Raji (cell line): Measurements from ENCODE around the gene ICA1.

Experiments
- POLR2A ChIP-seq: IDR thresholded peaks from 2 replicates; pipeline ENCODE4 v1.6.1; 2011; ENCODE audit warnings: low read depth, low read length, control low read depth; ENCODE audit not compliant: insufficient read depth

ICA1 gene

DNA sequence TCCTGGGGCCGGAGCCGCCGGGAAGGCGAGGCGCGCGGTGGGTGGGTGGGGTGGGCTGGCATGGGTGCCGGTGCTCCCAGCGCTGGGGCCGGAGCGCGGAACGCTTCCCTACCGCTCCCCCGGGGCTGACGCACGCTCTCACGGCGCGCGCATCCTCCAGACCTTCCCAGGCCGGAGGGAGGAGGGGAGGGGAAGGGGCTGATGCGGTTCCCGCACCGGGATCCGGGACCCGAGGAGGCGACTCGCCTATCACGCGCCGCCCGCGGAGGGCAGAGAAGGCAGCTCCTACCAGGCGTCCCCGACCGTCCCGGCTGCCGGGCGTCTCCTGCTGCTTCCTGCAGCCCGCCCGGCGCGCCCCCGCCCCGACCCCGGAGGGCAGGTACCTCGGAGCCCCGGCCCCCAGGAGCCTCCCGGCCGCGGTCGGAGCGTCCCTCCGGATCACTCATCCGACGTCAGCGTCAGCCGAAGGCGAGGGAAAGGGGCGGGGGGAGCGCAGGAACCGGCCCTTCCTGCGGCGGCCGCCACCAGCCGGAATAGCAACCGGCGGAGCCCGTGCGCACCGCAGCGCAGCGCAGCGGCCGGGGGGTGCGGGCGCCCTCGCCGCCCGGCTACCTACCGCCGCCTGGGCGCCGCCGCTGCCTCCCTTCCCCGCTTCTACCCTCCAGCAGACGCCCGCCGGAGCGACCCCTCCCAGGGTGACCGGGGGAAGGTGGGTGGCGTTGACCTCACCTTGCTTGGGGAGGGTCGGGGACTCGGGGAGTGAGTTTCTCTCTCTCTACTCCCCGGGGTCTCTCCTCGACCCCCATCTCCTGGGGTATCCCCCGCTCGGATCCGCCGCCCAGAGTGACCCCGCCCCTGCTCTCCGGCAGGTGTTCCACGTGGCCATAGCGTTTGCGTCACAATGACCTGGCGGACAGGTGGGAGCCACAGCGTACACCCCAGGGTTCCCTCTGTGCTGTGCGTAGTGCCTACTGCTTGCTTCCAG is at the start of gene ICA1:
Gene ICA1, minus strand, starts transcription at position 457 of the 985 bp plus-strand sequence. CDS start 26,241 bp downstream, outside the sequence.
- no peak for TF ChIP-seq POLR2A

DNA sequence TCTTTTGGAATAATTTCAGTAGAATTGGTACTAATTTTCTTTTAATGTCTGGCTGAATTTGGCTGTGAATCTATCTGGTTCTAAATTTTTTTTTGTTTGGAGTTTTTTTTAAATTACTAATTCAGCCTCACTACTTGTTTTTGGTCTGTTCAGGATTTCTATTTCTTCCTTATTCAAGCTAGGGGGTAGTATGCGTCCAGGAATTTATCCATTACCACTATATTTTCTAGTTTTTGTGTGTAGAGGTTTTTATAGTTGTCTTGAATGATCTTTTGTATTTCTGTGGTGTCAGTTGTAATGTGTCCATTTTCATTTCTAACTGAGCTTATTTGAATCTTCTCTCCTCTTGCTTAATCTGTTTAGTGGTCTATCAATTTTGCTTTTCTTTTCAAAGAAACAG is 48.9 kb upstream of the ICA1 start:
- TF ChIP-seq POLR2A, result no peak

DNA sequence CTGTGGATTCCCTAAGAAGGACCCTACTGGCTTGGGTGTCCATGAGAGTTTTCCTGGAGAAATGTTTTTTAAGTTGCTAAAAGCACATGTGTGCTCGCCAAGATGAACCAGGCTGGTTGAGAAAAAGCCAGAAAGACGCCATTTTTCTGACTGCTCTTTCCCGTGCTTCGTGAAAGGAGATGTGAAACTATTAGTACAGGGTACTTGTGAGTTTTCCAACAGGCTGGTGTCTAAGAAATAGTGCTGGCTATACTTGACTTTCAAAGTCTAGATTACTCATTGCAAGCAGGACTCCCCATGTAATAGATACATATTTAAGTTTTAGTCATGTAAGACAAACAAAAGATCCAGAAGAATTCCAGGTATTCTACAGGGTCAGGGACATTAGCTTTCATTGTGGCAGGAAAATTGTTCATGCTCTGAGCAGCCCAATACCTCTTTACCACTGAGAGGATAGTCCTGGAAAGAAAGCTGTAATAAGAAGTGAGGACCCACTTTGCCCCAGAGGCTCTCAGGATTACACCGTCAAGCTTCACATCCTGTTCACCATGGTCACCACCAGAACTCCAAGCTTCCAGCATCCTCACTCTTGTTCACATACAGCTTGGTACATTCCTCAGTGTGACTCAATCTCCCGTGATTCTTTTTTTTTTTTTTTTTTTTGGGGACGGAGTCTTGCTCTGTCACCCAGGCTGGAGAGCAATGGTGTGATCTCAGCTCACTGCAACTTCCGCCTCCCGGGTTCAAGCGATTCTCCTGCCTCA is 43.8 kb upstream of the ICA1 start:
- TF ChIP-seq POLR2A, result no peak

DNA sequence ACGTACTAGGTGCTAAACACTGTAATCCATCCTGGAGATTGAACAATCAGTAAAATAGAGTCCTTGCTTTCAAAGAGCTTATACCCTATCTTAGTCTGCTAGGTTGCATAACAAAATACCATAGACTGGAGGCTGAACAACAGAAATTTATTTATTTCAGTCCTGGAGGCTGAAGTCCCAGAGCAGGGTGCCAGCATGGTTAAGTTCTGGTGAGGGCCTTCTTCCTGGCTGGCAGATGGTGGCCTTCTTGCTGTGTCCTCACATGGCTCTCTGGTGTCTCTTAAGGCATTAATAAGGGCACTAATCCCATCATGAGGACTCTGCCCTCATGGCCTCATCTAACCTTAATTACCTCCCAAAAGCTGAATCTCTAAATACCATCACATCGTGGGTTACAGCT is 43.1 kb upstream of the ICA1 start:
- no peak for TF ChIP-seq POLR2A

DNA sequence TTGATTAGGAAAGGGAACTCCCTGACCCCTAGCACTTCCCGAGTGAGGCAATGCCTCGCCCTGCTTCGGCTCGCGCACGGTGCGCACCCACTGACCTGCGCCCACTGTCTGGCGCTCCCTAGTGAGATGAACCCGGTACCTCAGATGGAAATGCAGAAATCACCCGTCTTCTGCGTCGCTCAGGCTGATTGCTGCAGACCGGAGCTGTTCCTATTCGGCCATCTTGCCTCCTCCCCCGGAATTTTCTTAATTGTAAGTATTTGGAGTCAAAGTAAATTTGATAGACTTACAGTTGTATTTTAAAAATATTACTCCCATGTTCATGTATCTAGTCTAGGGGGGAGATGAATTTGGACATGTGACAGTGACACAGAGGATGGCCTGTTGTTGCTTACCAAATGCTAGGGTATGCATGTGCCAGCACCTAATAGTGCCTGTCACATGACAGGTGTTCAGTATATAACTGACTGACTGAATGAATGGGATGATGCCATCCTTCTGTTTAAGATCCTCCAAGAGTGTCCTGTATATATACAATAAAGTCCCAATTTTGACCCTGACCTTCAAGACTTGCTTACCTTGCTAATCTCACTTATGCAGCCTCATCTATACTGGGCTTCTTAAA is 42.0 kb upstream of the ICA1 start:
- no peak for TF ChIP-seq POLR2A

DNA sequence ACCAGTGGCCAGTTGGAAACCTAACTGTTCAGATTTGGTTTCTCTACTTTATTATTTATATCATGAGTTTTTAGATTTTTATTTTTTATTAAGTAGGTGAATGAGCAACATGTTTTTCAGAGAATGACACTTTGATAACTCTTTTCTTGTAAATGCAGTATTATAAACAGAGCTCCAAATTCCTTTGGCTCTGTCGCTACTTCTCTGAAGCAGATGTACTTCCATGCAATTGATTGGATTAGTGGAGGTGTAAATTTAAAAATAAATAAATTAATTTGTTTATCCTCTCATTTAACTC is 34.3 kb upstream of the ICA1 start:
- no peak for TF ChIP-seq POLR2A

DNA sequence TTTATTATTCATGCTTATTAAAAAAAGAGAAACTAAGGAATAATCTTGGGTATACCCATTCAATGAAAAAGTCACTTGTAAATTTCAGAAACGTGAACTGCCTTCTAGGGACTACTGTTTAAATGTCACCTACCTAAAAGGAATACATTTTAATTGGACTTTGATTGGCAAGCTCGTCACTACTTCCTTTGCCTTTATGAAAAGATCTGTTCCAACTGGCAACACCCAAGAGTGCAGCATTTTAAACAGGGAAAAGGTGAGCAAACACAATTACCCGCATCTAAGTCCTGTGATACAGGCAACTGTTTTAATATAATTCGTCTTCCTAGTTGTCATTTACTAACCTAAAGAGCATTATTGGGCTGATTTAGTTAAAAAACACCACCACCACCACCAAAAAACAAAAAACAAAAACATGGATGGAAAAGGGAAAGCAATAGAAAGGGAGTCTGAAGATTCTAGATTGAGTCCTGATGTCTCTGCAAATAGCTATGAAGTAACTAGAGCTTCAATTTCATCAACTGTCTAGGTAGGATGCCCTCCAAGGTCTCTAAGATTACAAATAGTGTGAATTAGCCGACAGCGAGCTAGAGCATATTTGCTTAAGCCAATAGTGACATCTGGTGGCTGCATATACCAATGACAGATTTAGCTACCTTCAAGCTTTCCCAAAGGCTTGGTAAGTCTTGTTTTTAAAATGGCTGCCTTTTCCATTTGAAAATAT is 33.8 kb upstream of the ICA1 start:
- no peak for TF ChIP-seq POLR2A

DNA sequence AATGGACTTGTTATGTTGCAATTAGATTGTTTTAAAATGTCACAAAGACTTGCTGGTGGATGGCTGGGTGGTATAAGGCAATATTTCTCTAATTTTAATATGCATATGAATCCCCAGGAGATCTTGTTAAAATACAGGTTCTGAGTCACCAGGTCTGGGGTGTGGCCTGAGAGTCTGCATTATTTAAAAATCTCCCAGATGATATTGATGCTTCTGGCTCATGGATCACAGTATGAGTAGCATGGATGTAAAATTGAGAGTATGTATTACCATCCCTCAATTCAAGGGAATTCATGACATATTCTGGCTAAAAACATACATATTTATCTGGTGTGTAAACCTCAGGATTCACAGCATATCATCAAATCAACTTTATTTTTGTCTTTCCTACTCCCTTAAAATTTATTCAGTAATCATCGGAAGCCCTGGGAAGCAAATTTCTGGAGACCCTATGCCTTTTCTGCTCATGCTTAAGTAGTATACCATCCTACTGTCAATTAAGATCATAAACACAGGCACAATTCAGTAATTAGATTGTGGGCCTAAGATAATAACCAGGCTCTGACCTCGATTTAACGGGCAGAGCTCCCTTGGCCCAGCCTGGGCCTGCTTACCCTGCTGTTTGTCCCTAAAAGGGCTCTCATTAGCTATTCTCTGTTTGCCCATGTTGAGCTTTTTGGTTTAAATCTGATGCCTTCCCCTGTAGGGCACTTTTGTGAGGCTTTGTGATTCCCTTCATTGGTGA is 29.6 kb upstream of the ICA1 start:
- TF ChIP-seq POLR2A, result no peak

DNA sequence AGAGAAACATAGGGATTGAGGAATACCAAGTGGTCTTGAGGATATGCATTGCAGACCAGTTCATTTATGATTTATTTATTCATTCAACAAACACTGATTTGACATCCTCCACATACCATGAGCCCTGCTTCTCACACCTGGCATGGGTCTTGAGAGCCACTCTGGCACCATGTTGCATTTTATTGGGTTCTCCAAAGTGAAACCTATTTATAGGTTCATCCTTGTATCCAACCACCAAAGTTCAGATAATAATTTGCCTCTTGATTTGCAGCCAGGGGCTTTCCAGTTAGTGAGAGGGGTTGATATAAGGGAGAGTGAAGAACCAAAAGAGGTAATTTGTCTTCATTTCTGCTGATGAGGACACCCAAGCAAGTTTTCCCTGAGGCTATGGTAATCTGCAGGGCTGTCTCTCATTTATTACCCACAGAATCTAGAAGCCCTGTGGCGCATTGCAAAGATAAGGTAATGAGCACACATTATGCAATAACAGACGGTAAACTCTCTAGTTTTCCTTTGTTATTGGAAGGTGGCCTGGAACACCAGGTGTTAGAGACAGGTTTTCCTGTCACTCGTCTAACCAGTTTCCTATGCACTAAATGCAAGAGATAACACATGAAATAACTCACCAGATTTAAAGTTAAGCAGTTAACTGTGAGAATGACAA is 28.8 kb upstream of the ICA1 start:
- TF ChIP-seq POLR2A, result no peak

DNA sequence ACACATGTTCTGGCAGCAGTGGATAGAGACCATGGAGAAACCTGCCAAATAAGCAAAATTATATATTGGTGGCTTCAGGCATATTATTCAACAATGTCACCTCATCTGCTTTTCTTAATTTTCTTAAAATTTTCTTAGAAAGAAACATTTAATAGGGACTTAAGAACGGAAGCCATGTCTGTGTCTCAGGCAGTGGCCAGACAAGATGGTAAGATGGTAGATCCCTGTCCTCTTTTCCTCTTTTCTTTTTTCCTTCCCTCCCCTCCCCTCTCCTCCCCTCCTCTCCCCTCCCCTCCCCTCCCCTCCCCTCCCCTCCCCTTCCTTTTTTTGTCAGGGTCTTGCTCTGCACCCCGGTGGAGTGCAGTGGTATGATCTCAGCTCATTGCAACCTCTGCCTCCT is 24.2 kb upstream of the ICA1 start:
- TF ChIP-seq POLR2A, result no peak

DNA sequence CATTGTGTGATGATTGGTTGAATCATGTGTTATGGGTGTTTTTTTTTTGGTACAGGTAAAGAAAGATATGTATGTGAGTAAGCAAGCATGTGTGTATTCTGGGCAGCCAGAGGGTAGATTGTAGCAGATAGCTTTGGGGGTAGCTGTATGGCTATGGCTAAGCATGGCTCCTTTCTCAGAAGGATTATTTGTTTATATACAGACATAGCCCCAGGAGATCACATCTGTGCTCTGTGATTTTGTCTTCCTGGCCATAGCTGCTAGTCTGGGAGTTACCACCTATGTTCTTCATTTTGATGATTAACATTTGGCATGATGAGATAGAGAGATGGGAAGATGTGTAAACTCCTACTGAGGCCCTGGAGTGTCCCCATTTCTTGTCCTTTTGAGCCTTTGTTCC is 23.2 kb upstream of the ICA1 start:
- TF ChIP-seq POLR2A, result no peak

DNA sequence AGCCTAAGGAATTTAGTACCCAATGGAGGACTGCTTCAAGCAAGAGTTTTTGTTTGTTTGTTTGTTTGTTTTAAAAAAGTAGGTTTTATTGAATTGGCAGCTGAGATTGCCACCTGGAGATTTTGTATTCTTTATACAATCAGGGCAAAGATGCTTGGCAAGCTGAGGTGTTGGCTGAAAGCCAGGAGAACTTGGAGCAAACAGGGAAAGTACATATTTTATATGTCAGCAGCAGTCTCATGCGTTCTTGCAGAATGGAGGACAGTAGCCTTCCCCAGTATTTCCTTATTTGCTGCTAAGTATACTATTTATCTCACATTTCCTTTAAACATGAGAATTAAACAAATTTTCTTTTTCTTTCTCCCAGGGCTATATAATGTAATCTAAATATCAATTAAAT is 22.6 kb upstream of the ICA1 start:
- TF ChIP-seq POLR2A, result no peak

DNA sequence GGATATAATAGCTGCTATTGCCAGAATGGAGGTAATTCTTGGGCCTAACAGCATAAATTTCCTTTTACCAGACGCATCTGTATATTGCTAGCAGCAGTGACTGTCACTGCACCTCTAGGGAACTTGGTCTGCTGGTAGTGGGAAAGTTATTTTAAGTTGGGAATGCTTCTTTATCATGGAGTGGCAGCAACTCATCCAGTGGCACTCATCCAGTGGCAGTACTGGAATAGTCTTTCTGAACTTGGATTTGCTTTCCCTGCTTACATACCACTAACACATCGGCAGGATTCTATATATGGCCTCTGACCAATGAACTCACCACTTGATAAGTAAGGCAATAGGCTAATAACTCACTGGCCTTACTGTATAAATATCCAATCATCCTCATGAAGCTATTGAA is 22.0 kb upstream of the ICA1 start:
- no peak for TF ChIP-seq POLR2A

DNA sequence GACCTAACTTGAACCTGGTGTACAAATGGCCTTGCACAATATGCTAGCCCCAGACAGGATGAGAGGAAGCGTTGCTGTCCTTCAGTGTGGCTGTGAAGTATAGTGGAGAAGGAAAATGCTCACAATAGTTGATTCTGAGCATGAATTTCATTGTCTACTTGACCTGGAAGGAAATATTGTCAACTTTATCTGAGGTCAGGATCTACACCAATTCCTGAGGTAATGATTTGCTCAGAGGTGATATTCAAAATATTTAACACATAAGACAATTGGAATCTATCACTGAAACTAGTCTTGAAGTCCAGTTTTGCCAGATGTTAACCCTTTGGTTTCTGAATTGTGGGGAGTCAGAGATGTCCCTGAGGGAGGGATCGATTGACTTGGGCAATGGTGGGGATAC is 20.9 kb upstream of the ICA1 start:
- no peak for TF ChIP-seq POLR2A
